PC-9 (cell line): Measurements from ENCODE around the gene BLOC1S4.

Experiments used
- EZH2 ChIP-seq: fragments of 200-600 bp; sonication (generic); IDR thresholded peaks from 2 replicates; pipeline ENCODE4 v1.8.0; 2017; ENCODE audit warnings: antibody characterized with exemption, low read depth
- TF ChIP-seq, protein P1 (sequence below): fragments of 200-600 bp; sonication (generic); conservative IDR thresholded peaks from 2 replicates; pipeline ENCODE4 v1.6.1; 2017; ENCODE audit warnings: mixed run types, antibody characterized with exemption, mild to moderate bottlenecking, moderate library complexity

DNA sequence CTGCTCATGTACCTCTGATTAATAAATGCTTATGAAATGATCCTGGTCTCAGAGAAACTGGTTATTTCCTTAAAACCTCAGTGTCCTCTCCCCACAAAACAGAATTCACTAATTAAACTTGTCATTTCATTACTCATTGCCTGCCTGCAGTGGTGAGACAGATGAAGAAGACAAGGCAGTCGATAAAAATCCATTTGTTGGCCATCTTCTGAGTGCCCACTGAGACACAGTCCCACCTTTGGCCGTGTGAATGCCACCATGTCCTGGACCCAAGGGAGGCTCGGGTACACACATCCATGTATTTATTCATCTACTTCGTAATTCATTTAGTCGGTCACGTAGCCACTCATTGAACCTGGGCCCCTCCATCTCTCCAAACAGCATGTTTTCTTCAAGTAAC is 18.8 kb upstream of the BLOC1S4 start:
- TF ChIP-seq, protein P1, sequence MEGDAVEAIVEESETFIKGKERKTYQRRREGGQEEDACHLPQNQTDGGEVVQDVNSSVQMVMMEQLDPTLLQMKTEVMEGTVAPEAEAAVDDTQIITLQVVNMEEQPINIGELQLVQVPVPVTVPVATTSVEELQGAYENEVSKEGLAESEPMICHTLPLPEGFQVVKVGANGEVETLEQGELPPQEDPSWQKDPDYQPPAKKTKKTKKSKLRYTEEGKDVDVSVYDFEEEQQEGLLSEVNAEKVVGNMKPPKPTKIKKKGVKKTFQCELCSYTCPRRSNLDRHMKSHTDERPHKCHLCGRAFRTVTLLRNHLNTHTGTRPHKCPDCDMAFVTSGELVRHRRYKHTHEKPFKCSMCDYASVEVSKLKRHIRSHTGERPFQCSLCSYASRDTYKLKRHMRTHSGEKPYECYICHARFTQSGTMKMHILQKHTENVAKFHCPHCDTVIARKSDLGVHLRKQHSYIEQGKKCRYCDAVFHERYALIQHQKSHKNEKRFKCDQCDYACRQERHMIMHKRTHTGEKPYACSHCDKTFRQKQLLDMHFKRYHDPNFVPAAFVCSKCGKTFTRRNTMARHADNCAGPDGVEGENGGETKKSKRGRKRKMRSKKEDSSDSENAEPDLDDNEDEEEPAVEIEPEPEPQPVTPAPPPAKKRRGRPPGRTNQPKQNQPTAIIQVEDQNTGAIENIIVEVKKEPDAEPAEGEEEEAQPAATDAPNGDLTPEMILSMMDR = no peak
- TF ChIP-seq EZH2 = no peak
